IPS DF 6.9 (cell line): ENCODE results near the gene BRD7.

Experiments used
- DNase-seq: peaks from one replicate; pipeline ENCODE4 v3.0.0-alpha.2; 2013; ENCODE audit warnings: low read depth, low spot score
- H3K27ac ChIP-seq: one replicate; pipeline ENCODE4 v1.5.1; 2013; ENCODE audit warnings: low read length, control low read depth
- H3K27me3 ChIP-seq: 2 replicates; pipeline ENCODE4 v1.6.1; 2013; ENCODE audit warnings: mild to moderate bottlenecking, low read length; ENCODE audit not compliant: control insufficient read depth, insufficient read depth
- H3K36me3 ChIP-seq: 2 replicates; pipeline ENCODE4 v1.6.1; 2013; ENCODE audit warnings: low read length; ENCODE audit not compliant: control insufficient read depth, insufficient read depth
- H3K4me1 ChIP-seq: 2 replicates; pipeline ENCODE4 v1.6.1; 2013; ENCODE audit warnings: low read length; ENCODE audit not compliant: control insufficient read depth, insufficient read depth
- H3K4me3 ChIP-seq: 2 replicates; pipeline ENCODE4 v1.5.1; 2013; ENCODE audit warnings: mild to moderate bottlenecking, low read length
- H3K9me3 ChIP-seq: 2 replicates; pipeline ENCODE4 v1.6.1; 2013; ENCODE audit warnings: low read length, inconsistent platforms; ENCODE audit not compliant: control insufficient read depth, insufficient read depth
- WGBS: extraction: QIAGEN DNeasy Blood & Tissue Kit; methylation state at CpG from one replicate; pipeline ENCODE4 v1.1.7; 2013; ENCODE audit warnings: mixed read lengths, missing lambda C conversion rate; ENCODE audit not compliant: insufficient read length, insufficient coverage; 5-methylcytosine and 5-hydroxymethylcytosine counted together

Gene BRD7

DNA sequence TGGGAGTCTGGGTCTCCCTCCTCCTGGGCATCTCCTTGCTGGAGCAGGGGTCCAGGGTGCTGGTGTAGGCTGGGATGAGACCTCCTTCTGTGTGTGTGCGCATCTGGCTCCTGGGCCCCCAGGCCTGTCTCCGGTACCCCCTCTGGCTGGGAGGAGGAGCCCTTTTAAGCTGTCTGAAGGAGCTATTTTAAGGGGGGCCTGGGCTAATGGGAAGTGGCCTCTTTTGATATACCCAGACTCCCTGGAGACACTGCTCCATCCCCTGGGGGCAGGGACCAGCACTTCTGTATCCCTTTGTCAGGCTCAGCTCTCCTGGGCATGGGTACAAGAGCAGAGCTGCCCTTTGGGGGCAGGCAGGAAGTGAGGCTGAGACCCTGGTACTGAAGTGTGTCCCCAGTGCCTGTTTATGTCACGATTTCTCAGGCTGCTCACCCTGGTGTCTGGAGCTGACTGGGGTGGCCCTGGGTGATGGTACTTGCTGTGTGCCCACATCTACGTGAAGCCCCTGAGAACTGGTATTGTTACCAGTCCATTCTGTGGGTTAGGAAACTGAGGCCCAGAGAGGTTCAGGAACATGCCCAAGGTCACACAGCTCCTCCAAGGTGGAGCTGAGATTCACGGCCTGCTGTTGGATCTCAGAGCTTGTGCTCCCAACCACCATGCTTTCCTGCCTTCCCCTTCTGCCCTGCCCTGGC, 96.0 kb downstream of the BRD7 start:
- no CpG with 5 or more reads among the region's 5 CpGs for WGBS
- no peak for DNase-seq
- H3K36me3 ChIP-seq: no peaks in the 10 kb centered on the region
- no peaks in the 10 kb centered on the region for H3K27me3 ChIP-seq
- no peak overlapping the region for H3K27ac ChIP-seq
- no peaks in the 10 kb centered on the region for H3K9me3 ChIP-seq
- no peaks in the 10 kb centered on the region for H3K4me1 ChIP-seq
- H3K4me3 ChIP-seq: no peak overlapping the region

DNA sequence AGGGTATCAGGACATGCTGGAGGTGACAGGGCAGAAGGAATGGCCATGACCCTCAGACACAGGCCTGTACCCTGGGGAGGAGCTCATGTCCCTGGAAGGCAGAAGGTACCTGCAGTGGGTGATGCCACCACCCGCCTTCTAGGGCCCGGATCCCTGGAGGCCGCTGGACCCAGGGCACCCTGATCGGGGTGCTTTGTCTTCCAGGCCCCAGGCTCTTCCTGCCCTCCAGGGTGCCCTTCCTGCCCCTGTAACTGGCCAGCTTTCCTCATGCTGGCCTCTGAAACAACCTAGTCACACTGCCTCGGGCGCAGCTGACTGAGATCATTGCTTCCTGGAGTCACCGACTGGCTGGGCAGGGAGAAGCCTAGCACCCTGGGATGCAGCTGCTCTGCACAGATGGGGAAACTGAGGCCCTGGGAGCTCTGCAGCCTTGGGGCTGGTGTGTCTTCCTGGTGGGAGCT, 96.6 kb downstream of the BRD7 start:
- H3K27ac ChIP-seq: no peak overlapping the region
- H3K9me3 ChIP-seq: no peaks in the 10 kb centered on the region
- no peaks in the 10 kb centered on the region for H3K27me3 ChIP-seq
- WGBS: no CpG with 5 or more reads among the region's 7 CpGs
- H3K36me3 ChIP-seq: no peaks in the 10 kb centered on the region
- H3K4me1 ChIP-seq: peaks cover 3% of the 10 kb centered on the region; the same call in 1 of the 2 replicates
- H3K4me3 ChIP-seq: no peak overlapping the region
- DNase-seq: no peak

GRCh38 chr16:50271148-50272041, 97.4 kb downstream of the BRD7 start:
- Histone ChIP-seq H3K36me3 (no peaks in the 10 kb centered on the region), H3K27ac (no peak overlapping the region)
- WGBS: no CpG with 5 or more reads among the region's 15 CpGs

GRCh38 chr16:50270510-50271147, 98.2 kb downstream of the BRD7 start:
- Histone ChIP-seq H3K4me1 (peaks cover 3% of the 10 kb centered on the region; the same call in 1 of the 2 replicates), H3K27ac (no peak overlapping the region), H3K27me3 (no peaks in the 10 kb centered on the region), H3K9me3 (no peaks in the 10 kb centered on the region), H3K4me3 (no peak overlapping the region), H3K36me3 (no peaks in the 10 kb centered on the region)
- WGBS: no CpG with 5 or more reads among the region's 13 CpGs
- no peak for DNase-seq

More at GRCh38 chr16:50271148-50272041, 97.4 kb downstream of the BRD7 start:
- no peaks in the 10 kb centered on the region for H3K9me3 ChIP-seq
- H3K4me3 ChIP-seq: no peak overlapping the region
- H3K27me3 ChIP-seq: no peaks in the 10 kb centered on the region
- DNase-seq: no peak
- peaks cover 3% of the 10 kb centered on the region; the same call in 1 of the 2 replicates for H3K4me1 ChIP-seq

DNA sequence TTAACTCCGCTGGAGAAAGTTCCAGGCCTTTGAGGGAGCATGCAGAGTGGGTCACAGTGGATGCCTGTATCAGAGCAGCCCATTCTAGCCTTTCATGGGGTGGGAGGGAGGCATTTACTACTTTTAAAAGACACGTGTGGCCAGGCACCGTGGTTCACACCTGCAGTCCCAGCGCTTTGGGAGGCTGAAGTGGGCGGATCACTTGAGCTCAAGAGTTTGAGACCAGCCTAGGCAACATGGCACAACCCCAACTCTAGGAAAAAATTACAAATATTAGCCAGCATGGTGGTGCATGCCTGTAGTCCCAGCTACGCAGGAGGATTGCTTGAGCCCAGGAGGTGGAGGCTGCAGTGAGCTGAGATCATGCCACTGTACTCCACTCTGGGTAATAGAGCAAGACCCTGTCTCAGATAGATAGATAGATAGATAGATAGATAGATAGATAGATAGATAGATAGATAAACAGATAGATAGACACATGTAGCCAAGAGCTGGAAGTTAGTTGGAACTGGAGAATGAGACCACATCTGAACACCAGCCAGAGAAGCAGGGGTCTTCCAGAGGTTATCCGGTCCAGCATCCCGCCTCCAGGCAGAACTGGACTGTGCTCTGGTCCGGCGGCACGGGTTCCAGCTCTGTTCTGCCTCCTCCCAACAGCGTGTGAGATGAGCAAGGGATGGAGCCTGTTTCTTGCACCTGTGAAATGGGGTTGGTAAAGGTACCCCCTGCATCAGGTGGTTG, 98.8 kb downstream of the BRD7 start:
- Histone ChIP-seq H3K9me3 (no peaks in the 10 kb centered on the region), H3K27me3 (no peaks in the 10 kb centered on the region), H3K27ac (no peak overlapping the region), H3K4me1 (peaks cover 3% of the 10 kb centered on the region; the same call in 1 of the 2 replicates), H3K4me3 (no peak overlapping the region), H3K36me3 (no peaks in the 10 kb centered on the region)
- DNase-seq: no peak
- WGBS: no CpG with 5 or more reads among the region's 12 CpGs

DNA sequence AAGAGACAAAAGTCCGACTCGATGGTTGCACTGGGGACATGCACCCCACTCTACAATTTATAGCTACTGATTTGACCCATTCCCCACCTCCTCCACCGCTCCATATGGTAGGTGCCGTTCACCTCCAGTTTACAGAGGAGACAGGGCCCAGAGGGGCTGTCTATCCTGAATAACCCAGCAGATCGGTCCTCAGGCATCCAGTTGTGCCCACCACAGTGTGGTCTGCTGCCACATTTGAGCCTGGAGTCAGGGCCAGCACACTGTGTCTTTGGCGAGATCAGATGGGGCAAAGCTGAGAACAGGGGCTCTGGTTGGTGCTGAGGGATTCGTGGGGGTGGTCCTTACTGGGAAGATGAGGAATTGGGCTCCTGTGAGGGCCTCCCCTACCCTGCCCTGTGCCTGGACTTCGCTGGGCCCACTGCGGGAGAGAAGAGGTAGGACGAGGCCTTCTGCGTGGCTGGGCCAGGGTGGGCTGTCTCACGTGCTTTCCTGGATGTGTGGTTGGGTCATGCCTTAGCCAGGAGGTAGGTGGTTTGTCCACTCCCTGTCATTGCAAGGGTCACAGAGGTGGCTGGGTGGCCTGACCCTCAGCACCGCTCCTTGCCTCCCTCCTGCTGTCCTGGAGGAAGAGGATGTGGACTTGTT, 99.6 kb downstream of the BRD7 start:
- Histone ChIP-seq H3K36me3 (no peaks in the 10 kb centered on the region), H3K4me3 (no peak overlapping the region), H3K27ac (no peak overlapping the region), H3K4me1 (peaks cover 3% of the 10 kb centered on the region; the same call in 1 of the 2 replicates), H3K27me3 (no peaks in the 10 kb centered on the region), H3K9me3 (no peaks in the 10 kb centered on the region)
- no peak for DNase-seq
- no CpG with 5 or more reads among the region's 13 CpGs for WGBS

- DNase-seq: no peak
- Histone ChIP-seq H3K36me3 (no peaks in the 10 kb centered on the region), H3K27me3 (no peaks in the 10 kb centered on the region), H3K4me1 (peaks cover 3% of the 10 kb centered on the region; the same call in 1 of the 2 replicates), H3K9me3 (no peaks in the 10 kb centered on the region), H3K4me3 (no peak overlapping the region), H3K27ac (no peak overlapping the region)
- WGBS: no CpG with 5 or more reads among the region's 5 CpGs
Measured at GRCh38 chr16:50268352-50268751, 100.4 kb downstream of the BRD7 start.

DNA sequence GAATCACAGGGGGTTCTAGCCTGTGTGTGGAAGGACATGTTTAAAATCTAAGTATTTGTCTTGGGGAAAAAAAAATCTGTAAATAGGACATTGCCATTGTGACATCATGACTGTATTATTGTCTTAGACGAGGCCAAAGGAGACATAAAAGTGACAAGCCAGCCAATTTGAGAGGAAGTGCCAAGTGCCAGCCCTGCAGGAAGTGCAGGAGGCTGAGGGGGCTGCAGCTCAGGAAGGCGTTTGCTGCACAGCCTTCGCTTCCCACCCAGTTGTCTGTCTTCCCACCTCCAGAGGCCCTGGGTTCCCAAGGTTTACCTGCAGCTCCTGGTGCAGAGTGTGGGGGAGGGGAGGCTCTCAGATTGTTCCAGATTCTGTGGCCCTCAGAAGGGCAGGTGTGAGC, 101.1 kb downstream of the BRD7 start:
- Histone ChIP-seq H3K27ac (no peak overlapping the region), H3K4me3 (no peak overlapping the region), H3K9me3 (no peaks in the 10 kb centered on the region), H3K4me1 (peaks cover 3% of the 10 kb centered on the region; the same call in 1 of the 2 replicates), H3K27me3 (no peaks in the 10 kb centered on the region), H3K36me3 (no peaks in the 10 kb centered on the region)
- DNase-seq: no peak
- no CpG with 5 or more reads among the region's 3 CpGs for WGBS

- H3K36me3 ChIP-seq: no peaks in the 10 kb centered on the region
- WGBS: no CpG with 5 or more reads among the region's 8 CpGs
- H3K9me3 ChIP-seq: no peaks in the 10 kb centered on the region
- peaks cover 3% of the 10 kb centered on the region; the same call in 1 of the 2 replicates for H3K4me1 ChIP-seq
- no peak overlapping the region for H3K27ac ChIP-seq
- DNase-seq: no peak
- no peak overlapping the region for H3K4me3 ChIP-seq
- H3K27me3 ChIP-seq: no peaks in the 10 kb centered on the region
Measured at GRCh38 chr16:50267151-50267631, 101.6 kb downstream of the BRD7 start.
